HG03039 (cell line): ENCODE results near the gene LRMDA.
"Not testable (repeated sequence)": the region's sequence is repeated elsewhere in the genome, so short reads cannot be mapped to it uniquely, and the experiment has no call there.

Source experiments
- ATAC-seq: cut with Tn5 transposase; IDR thresholded peaks from one replicate; pipeline ENCODE4 v1.9.1; 2021; ENCODE audit warnings: mild to moderate bottlenecking, moderate library complexity; ENCODE audit not compliant: unreplicated experiment

LRMDA gene

GRCh38 chr10:76469675-76470074, 1038.3 kb downstream of the LRMDA start:
- no peak for ATAC-seq

GRCh38 chr10:76479103-76479790, 1047.8 kb downstream of the LRMDA start:
- no peak for ATAC-seq

GRCh38 chr10:76481178-76481577, 1049.8 kb downstream of the LRMDA start:
- ATAC-seq, result no peak

- ATAC-seq, result no peak
These were observed 1056.2 kb downstream of the LRMDA start for GRCh38 chr10:76487582-76487981.

- ATAC-seq, result no peak
These were observed 1057.2 kb downstream of the LRMDA start for GRCh38 chr10:76488602-76489001.

- no peak for ATAC-seq
These were observed 1059.8 kb downstream of the LRMDA start for GRCh38 chr10:76491216-76491615.

GRCh38 chr10:76492026-76492425, 1060.6 kb downstream of the LRMDA start:
- ATAC-seq, result no peak

- ATAC-seq, result no peak
These were observed 1061.5 kb downstream of the LRMDA start for GRCh38 chr10:76492678-76493472.

GRCh38 chr10:76497666-76498065, 1066.2 kb downstream of the LRMDA start:
- no peak for ATAC-seq

- no peak for ATAC-seq
These were observed 1073.4 kb downstream of the LRMDA start for GRCh38 chr10:76504823-76505222.

- ATAC-seq, result no peak
These were observed 1078.0 kb downstream of the LRMDA start for GRCh38 chr10:76509446-76509845.

- ATAC-seq, result no peak
These were observed 1082.9 kb downstream of the LRMDA start for GRCh38 chr10:76514321-76514720.

- no peak for ATAC-seq
These were observed 1083.4 kb downstream of the LRMDA start for GRCh38 chr10:76514869-76515268.

- ATAC-seq, result no peak
These were observed 1091.1 kb downstream of the LRMDA start for GRCh38 chr10:76522547-76522946.

- no peak for ATAC-seq
These were observed 1091.8 kb downstream of the LRMDA start for GRCh38 chr10:76523246-76523645.

GRCh38 chr10:76523791-76524351, 1092.4 kb downstream of the LRMDA start:
- no peak for ATAC-seq

GRCh38 chr10:76526833-76527232, 1095.4 kb downstream of the LRMDA start:
- ATAC-seq, result not testable (repeated sequence)

GRCh38 chr10:76540331-76540730, 1108.9 kb downstream of the LRMDA start:
- ATAC-seq, result no peak

GRCh38 chr10:76540786-76541185, 1109.4 kb downstream of the LRMDA start:
- no peak for ATAC-seq

GRCh38 chr10:76541852-76542251, 1110.4 kb downstream of the LRMDA start:
- no peak for ATAC-seq

- no peak for ATAC-seq
These were observed 1111.0 kb downstream of the LRMDA start for GRCh38 chr10:76542307-76542930.

- no peak for ATAC-seq
These were observed 1112.2 kb downstream of the LRMDA start for GRCh38 chr10:76543655-76544054.
